Osteocyte (in vitro differentiated cells): ENCODE results near the gene PCGF2. TPM values are rescaled to one million over a fixed set of nuclear protein-coding genes. Genes with fewer than 3 reads are reported as not detected.
A peak's percentile ranks its signal among the peaks of the same experiment; 100 is the strongest.

ENCODE experiments used
- DNase-seq: peaks from one replicate; pipeline ENCODE4 v3.0.0; 2021; ENCODE audit warnings: mixed read lengths; ENCODE audit not compliant: unreplicated experiment; ENCODE audit errors: extremely low spot score
- H3K27ac Mint-ChIP-seq: one replicate; pipeline ENCODE4 v1.8.0; 2021; ENCODE audit warnings: mild to moderate bottlenecking, mixed read lengths; ENCODE audit not compliant: unreplicated experiment
- H3K27me3 Mint-ChIP-seq: one replicate; pipeline ENCODE4 v1.8.0; 2021; ENCODE audit warnings: mixed read lengths; ENCODE audit not compliant: unreplicated experiment
- H3K36me3 Mint-ChIP-seq: one replicate; pipeline ENCODE4 v1.8.0; 2021; ENCODE audit warnings: mixed read lengths; ENCODE audit not compliant: unreplicated experiment
- H3K4me1 Mint-ChIP-seq: one replicate; pipeline ENCODE4 v1.8.0; 2021; ENCODE audit warnings: mixed read lengths; ENCODE audit not compliant: unreplicated experiment
- H3K4me3 Mint-ChIP-seq: one replicate; pipeline ENCODE4 v1.8.0; 2021; ENCODE audit warnings: mild to moderate bottlenecking, moderate library complexity, mixed read lengths; ENCODE audit not compliant: unreplicated experiment
- H3K9me3 Mint-ChIP-seq: one replicate; pipeline ENCODE4 v1.8.0; 2021; ENCODE audit warnings: mixed read lengths; ENCODE audit not compliant: unreplicated experiment
- total RNA-seq: library from RNA; stranded (reverse); gene quantifications from 2 replicates; pipeline ENCODE4 v1.2.1, GENCODE V29; 2021
- TF ChIP-seq, protein P1 (sequence below): fragments of 200-600 bp; sonication (generic); IDR thresholded peaks from 2 replicates; pipeline ENCODE4 v1.5.0; 2021; ENCODE audit warnings: antibody characterized with exemption, mild to moderate bottlenecking, moderate library complexity

Gene PCGF2
- total RNA-seq, 1 donor from 2014 or later, result 66.9 TPM

GRCh38 chr17:38747463-38748148 is 530 bp downstream of the PCGF2 start:
- Mint-ChIP-seq H3K27ac (peak overlapping the region; percentile 76), H3K4me3 (peak overlapping the region; percentile 99), H3K36me3 (no peaks in the 10 kb centered on the region), H3K27me3 (no peaks in the 10 kb centered on the region), H3K9me3 (no peaks in the 10 kb centered on the region), H3K4me1 (peaks cover 61% of the 10 kb centered on the region)
- TF ChIP-seq, protein P1, sequence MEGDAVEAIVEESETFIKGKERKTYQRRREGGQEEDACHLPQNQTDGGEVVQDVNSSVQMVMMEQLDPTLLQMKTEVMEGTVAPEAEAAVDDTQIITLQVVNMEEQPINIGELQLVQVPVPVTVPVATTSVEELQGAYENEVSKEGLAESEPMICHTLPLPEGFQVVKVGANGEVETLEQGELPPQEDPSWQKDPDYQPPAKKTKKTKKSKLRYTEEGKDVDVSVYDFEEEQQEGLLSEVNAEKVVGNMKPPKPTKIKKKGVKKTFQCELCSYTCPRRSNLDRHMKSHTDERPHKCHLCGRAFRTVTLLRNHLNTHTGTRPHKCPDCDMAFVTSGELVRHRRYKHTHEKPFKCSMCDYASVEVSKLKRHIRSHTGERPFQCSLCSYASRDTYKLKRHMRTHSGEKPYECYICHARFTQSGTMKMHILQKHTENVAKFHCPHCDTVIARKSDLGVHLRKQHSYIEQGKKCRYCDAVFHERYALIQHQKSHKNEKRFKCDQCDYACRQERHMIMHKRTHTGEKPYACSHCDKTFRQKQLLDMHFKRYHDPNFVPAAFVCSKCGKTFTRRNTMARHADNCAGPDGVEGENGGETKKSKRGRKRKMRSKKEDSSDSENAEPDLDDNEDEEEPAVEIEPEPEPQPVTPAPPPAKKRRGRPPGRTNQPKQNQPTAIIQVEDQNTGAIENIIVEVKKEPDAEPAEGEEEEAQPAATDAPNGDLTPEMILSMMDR, result peak; percentile 36
- no peak for DNase-seq

DNA sequence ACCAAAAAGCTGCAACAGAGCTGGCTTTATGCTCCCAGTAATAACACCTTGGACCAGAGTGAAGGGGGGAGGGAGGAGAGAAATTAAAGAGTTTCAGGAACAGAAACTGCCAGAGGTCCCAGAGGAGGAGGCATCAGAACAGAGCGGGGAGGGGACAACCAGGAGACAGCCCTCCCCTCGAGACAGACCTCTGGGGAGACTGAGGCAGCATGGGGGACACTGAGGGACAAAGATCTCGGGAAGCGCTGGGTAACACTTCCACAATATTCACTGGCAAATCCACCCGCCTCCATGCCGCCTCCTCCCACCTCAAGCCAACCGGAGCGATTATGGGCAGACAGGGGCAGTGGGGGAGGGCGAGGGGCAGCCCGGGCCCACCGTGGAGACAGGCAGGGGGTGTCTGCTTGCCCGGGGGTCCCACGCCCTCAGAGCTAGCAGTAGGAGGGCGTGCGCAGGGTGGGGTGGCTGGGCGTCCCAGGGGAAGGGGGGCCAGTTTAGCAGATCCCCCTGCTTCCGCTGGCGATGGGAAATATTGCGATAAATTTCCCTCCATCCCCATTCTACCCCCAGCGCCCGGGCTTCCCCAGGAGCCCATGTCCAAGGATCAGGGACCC is 1.2 kb downstream of the PCGF2 start:
- H3K4me3 Mint-ChIP-seq, result peak overlapping the region; percentile 86
- TF ChIP-seq, protein P1, result no peak
- H3K4me1 Mint-ChIP-seq, result peaks cover 67% of the 10 kb centered on the region
- H3K27ac Mint-ChIP-seq, result peak overlapping the region; percentile 72
- no peaks in the 10 kb centered on the region for H3K27me3 Mint-ChIP-seq
- no peak for DNase-seq
- H3K36me3 Mint-ChIP-seq, result no peaks in the 10 kb centered on the region
- H3K9me3 Mint-ChIP-seq, result no peaks in the 10 kb centered on the region

- H3K27me3 Mint-ChIP-seq, result no peaks in the 10 kb centered on the region
- H3K27ac Mint-ChIP-seq, result peak overlapping the region; percentile 72
- no peak for DNase-seq
- peaks cover 66% of the 10 kb centered on the region for H3K4me1 Mint-ChIP-seq
- no peaks in the 10 kb centered on the region for H3K36me3 Mint-ChIP-seq
- peak overlapping the region; percentile 86 for H3K4me3 Mint-ChIP-seq
- TF ChIP-seq, protein P1, result no peak
- no peaks in the 10 kb centered on the region for H3K9me3 Mint-ChIP-seq
Measured at GRCh38 chr17:38746004-38746848, 1.9 kb downstream of the PCGF2 start.

DNA sequence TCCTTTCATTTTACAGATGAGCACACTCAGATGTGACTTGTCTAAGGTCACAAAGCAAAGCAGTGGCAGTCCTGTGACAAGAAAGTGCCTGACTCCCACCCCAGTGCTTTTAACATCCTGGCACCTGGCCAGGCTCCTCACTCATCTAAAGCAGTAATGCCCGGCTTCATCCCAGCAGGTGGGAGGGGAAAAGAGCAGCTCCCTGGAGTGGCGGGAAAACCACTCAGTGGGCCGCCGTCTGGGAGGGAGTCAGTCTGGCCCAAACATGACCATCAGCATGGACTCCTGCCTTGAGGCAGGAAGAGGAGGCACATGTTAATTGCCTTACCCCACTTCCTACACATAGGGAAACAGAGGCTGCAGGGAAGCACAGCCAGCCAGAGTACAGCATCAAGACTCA is 2.6 kb downstream of the PCGF2 start:
- Mint-ChIP-seq H3K4me1 (peaks cover 64% of the 10 kb centered on the region), H3K27ac (peak overlapping the region; percentile 68), H3K9me3 (no peaks in the 10 kb centered on the region), H3K36me3 (no peaks in the 10 kb centered on the region), H3K4me3 (peak overlapping the region; percentile 86), H3K27me3 (no peaks in the 10 kb centered on the region)
- TF ChIP-seq, protein P1, result no peak
- DNase-seq, result no peak
